HG02973 (cell line): ENCODE measurements around the gene COLEC11.
"Not testable (repeated sequence)": the region's sequence is repeated elsewhere in the genome, so short reads cannot be mapped to it uniquely, and the experiment has no call there.

Source experiments
- ATAC-seq: cut with Tn5 transposase; IDR thresholded peaks from one replicate; pipeline ENCODE4 v1.9.1; 2021; ENCODE audit warnings: moderate library complexity; ENCODE audit not compliant: unreplicated experiment

Gene COLEC11

GRCh38 chr2:3604991-3605961 lies 10.4 kb downstream of the COLEC11 start:
- ATAC-seq, result no peak

- no peak for ATAC-seq
Observed at GRCh38 chr2:3606028-3606369, 11.1 kb downstream of the COLEC11 start.

DNA sequence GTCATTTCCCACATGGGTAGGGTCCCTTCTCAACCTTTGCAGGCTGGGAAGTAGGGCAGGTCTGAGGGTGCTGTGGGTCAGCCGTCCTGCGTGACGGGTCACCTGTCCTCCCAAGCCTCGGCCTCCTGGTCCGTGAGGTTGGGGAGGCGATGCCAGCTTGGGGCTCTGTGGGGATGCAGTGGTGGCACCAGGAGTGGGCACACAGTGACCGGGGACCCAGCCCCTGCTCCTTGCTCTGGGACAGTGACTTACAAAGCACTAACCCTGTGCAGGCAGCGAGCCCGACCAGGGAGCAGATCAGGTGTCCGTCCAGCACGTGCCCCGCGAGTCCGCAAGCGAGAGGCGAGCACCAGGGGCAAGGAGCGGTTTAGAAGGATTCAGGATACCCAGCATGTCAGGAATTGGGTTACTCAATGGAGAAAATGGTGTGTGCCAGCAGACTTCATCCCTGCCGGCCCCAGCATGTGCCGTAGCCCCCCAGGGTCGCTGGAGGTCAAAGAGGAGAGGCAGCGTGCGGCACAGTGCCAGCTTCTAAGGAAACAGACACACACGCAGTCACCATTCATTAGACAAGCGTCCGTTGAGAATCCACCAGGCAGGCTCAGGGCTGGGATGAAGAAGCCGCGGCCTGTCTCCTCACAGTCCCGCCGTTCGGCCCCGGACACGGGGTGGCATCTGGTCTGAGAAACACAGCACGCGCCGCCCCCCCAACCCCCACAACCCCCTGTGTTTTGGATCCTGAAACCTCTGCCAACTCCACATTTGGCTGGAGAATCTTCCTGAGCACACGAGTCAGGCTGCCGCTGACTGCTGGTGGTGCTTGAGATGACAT lies 11.7 kb downstream of the COLEC11 start:
- no peak for ATAC-seq

- ATAC-seq, result no peak
Observed at GRCh38 chr2:3608373-3609278, 13.7 kb downstream of the COLEC11 start.

GRCh38 chr2:3609279-3609673 lies 14.4 kb downstream of the COLEC11 start:
- ATAC-seq, result not testable (repeated sequence)

- no peak for ATAC-seq
Observed at GRCh38 chr2:3610415-3610814, 15.5 kb downstream of the COLEC11 start.

GRCh38 chr2:3610881-3611505 lies 16.1 kb downstream of the COLEC11 start:
- ATAC-seq, result no peak

DNA sequence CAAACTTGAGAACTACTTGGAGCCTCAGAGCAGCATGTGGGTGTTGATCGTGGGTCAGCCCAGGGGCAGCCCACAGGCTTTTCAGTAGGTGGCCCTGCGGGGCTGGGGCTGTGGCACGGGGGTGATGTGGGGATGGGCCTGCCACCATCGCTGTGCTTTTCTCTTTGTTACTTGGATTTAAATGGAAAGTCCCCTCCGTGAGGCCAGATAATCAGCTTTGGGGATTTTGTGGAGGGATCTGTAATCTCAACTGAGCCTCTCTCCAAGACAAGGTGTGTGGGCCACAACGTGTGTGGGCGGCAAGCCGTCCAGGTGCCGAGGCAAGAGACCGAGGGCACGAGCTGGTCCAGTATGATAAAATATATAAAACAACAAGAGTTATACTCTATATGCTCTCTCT lies 16.7 kb downstream of the COLEC11 start:
- no peak for ATAC-seq

- ATAC-seq, result no peak
Observed at GRCh38 chr2:3612639-3613523, 18.0 kb downstream of the COLEC11 start.

DNA sequence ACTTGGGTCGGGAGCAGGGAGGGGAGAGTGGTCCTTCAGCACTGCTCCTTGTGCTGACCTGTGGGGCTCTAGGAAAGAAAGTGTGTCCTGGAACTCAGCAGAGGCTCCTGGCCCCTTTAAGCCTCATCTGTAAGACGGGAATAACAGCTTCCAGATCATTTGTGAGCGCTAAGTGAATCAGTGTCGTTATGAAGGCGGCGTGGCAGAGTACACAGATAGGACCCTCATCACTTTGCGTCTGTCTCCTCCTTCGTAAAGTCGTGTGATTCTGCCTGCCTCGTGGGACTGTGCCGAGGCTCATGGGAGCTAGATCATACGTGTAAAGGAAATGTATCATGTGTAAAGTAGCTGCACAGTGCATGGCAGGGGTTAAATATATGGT lies 18.6 kb downstream of the COLEC11 start:
- ATAC-seq, result no peak

GRCh38 chr2:3614743-3615142 lies 19.8 kb downstream of the COLEC11 start:
- not testable (repeated sequence) for ATAC-seq

DNA sequence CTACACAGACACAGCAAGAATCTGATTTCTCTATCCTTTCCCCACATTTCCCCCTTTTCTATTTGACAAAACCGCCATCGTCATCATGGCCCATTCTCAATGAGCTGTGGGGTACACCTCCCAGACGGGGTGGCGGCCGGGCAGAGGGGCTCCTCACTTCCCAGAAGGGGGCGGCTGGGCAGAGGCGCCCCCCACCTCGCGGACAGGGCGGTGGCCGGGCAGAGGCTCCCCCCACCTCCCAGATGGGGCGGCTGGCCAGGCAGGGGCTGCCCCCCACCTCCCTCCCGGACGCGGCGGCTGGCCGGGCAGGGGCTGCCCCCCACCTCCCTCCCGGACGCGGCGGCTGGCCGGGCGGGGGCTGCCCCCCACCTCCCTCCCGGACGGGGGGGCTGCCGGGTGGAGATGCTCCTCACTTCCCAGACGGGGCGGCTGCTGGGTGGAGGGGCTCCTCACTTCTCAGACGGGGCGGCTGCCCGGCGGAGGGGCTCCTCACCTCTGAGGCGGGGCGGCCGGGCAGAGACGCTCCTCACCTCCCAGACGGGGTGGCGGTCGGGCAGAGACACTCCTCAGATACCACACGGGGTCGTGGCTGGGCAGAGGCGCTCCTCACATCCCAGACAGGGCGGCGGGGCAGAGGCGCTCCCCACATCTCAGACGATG lies 20.8 kb downstream of the COLEC11 start:
- ATAC-seq, result not testable (repeated sequence)

DNA sequence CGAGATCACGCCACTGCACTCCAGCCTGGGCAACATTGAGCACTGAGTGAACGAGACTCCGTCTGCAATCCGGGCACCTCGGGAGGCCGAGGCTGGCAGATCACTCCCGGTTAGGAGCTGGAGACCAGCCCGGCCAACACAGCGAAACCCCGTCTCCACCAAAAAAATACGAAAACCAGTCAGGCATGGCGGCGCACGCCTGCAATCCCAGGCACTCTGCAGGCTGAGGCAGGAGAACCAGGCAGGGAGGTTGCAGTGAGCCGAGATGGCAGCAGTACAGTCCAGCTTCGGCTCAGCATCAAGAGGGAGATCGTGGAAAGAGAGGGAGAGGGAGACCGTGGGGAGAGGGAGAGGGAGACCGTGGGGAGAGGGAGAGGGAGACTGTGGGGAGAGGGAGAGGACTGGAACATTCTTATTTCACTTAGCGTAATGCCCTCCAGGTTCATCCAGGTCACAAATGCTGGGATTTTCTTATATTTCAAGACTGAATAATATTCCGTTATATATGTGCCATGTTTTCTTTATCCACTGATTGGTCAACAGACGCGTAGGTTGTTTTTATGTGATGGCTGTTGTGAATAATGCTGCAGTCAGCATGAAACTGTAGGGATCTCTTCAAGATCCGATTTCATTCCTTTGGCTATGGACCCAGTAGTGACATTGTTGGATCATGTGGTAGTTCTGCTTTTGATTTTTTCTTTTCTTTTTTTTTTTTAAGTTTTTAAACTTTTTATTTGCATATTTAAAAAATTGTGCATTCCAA lies 21.7 kb downstream of the COLEC11 start:
- not testable (repeated sequence) for ATAC-seq

- ATAC-seq, result no peak
Observed at GRCh38 chr2:3617198-3617890, 22.4 kb downstream of the COLEC11 start.

DNA sequence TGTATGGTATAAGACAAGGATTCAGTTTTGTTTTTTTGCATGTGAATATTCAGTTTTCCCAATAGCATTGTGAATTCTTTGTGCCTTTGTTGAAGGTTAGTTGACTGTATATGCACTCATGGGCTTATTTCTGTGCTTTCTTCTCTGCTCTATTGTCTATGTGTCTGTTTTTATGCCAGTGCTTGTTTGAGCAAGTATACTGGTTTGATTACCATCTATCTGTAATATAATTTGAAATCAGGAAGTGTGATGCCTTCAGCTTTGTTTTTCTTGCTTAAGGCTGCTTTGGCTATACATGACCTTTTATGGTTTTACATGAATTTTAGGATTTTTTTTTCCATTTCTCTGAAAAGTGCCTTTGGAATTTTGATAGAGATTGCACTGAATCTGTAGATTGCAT lies 23.5 kb downstream of the COLEC11 start:
- ATAC-seq, result no peak

DNA sequence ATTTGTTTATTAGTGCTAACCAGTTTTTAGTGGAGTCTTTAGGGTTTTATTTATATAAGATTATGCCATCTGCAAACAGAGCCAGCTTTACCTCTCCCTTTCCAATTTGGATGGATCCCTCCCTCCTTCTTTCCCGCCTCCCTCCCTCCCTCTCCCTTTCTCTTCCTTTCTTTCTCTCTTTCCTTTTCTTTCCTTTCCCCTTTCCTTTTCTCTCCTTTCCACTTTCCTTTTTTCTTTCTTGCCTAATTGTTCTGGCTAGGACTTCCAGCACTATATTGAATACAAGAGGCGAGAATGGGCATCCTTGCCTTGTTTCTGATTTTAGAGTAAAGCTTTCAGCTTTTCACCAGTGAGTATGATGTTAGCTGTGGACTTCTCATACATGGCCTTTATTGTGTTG lies 24.1 kb downstream of the COLEC11 start:
- no peak for ATAC-seq

- ATAC-seq, result not testable (repeated sequence)
Observed at GRCh38 chr2:3619661-3620060, 24.7 kb downstream of the COLEC11 start.

GRCh38 chr2:3620834-3621233 lies 25.9 kb downstream of the COLEC11 start:
- no peak for ATAC-seq
